ENCODE measurements around the gene GNB4. TPM values are rescaled to one million over a fixed set of nuclear protein-coding genes. Genes with fewer than 3 reads are reported as not detected.

The GNB4 gene
- total and polyA plus RNA-seq, 2 donors from 2014 or later, result 3.9 to 31.0 TPM

DNA sequence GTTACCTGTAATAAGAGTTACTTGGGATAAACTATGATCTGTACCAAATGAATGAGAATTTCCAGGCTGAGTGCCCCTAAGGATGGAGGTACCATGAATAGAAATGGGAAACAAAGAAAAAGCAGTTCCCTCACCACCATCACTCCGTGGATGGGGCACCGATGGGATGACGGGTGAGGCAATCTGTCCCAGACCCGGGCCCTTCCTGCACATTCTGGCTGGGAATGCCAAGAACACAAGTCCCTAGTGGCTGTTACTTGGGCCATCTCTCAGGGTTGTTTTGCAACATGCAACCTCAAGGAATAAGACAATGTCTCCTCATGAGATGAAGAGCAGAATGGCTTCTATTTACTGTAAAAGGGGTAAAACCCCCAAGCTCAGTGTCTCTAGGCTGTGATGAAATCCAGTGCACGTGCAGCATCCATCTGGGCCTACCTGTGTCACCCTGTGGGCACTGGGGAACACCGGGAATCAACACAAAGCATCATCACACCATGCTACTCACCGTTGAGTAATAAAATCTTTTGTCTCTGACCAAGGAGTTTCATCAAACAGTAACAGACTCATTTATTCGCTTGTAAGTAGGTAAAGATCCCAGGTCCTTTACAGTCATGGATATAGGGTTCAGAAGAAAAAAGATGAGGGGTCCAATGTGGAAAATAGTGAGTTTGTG lies 22.3 kb downstream of the GNB4 start:
- intact Hi-C loops (cut with DNase I), result loop anchor here (10.0 kb wide), 1 partner anchor 126 kb away; no protein-coding TSS in a partner anchor
- no peaks in the 10 kb centered on the region for H3K9me3 ChIP-seq (ENCODE audit: control insufficient read depth in 2 of 3, insufficient read depth in 1 of 3, low read length in 3 of 3)
- no peak overlapping the region for H3K27ac ChIP-seq (ENCODE audit: low read depth in 2 of 2, low read length in 2 of 2)
- no peaks in the 10 kb centered on the region for H3K36me3 ChIP-seq (ENCODE audit: control insufficient read depth in 2 of 3, insufficient read depth in 3 of 3, low read length in 3 of 3)
- no peaks in the 10 kb centered on the region for H3K27me3 ChIP-seq (ENCODE audit: control insufficient read depth, insufficient read depth, low read length)
- H3K4me1 ChIP-seq (ENCODE audit: control insufficient read depth in 2 of 3, insufficient read depth in 2 of 3, low read depth in 1 of 3, low read length in 3 of 3), result no peaks in the 10 kb centered on the region
- DNase-seq, result no peak
- TF ChIP-seq, protein P1, sequence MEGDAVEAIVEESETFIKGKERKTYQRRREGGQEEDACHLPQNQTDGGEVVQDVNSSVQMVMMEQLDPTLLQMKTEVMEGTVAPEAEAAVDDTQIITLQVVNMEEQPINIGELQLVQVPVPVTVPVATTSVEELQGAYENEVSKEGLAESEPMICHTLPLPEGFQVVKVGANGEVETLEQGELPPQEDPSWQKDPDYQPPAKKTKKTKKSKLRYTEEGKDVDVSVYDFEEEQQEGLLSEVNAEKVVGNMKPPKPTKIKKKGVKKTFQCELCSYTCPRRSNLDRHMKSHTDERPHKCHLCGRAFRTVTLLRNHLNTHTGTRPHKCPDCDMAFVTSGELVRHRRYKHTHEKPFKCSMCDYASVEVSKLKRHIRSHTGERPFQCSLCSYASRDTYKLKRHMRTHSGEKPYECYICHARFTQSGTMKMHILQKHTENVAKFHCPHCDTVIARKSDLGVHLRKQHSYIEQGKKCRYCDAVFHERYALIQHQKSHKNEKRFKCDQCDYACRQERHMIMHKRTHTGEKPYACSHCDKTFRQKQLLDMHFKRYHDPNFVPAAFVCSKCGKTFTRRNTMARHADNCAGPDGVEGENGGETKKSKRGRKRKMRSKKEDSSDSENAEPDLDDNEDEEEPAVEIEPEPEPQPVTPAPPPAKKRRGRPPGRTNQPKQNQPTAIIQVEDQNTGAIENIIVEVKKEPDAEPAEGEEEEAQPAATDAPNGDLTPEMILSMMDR (IDR thresholded peaks at IDR 0.05; ENCODE audit: borderline replicate concordance, extremely low read depth, insufficient read depth), result no peak
- H3K9ac ChIP-seq (ENCODE audit: low read length in 3 of 3), result no peak overlapping the region
- FAIRE-seq, result no peak
- H3K4me3 ChIP-seq (ENCODE audit: low read length in 3 of 3), result no peak overlapping the region

DNA sequence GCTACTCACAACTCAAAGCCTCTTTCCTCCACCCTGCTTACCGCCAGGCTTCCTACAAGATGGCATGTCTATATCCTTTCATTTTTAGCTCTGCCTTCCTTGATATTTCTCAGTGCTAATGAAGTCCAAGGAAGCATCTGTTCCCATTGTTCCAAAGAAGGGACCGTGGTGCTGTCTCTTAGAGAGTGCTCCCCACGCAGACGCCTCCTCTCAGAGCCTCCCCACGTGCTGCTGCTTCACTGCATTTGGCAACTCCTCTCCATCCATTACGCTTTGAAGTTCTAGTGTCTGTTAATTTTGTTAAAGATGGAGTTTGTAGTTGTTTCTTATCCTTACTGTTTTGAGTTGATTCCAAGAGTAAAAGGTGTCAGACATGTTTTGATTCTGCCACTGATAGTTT lies 26.2 kb downstream of the GNB4 start:
- no peak overlapping the region for H3K9ac ChIP-seq (ENCODE audit: low read length in 3 of 3)
- no peak for FAIRE-seq
- H3K9me3 ChIP-seq (ENCODE audit: control insufficient read depth in 2 of 3, insufficient read depth in 1 of 3, low read length in 3 of 3), result no peaks in the 10 kb centered on the region
- DNase-seq, result no peak
- H3K27ac ChIP-seq (ENCODE audit: low read depth in 2 of 2, low read length in 2 of 2), result no peak overlapping the region
- no peak overlapping the region for H3K4me3 ChIP-seq (ENCODE audit: low read length in 3 of 3)
- TF ChIP-seq, protein P1 (IDR thresholded peaks at IDR 0.05; ENCODE audit: borderline replicate concordance, extremely low read depth, insufficient read depth), result no peak
- no peaks in the 10 kb centered on the region for H3K27me3 ChIP-seq (ENCODE audit: control insufficient read depth, insufficient read depth, low read length)
- H3K36me3 ChIP-seq (ENCODE audit: control insufficient read depth in 2 of 3, insufficient read depth in 3 of 3, low read length in 3 of 3), result peaks cover 0 to 2% (median 0%) of the 10 kb centered on the region in 3 donors
- intact Hi-C loops (cut with DNase I), result loop anchor here (10.0 kb wide), 1 partner anchor 130 kb away; no protein-coding TSS in a partner anchor
- H3K4me1 ChIP-seq (ENCODE audit: control insufficient read depth in 2 of 3, insufficient read depth in 2 of 3, low read depth in 1 of 3, low read length in 3 of 3), result no peaks in the 10 kb centered on the region

DNA sequence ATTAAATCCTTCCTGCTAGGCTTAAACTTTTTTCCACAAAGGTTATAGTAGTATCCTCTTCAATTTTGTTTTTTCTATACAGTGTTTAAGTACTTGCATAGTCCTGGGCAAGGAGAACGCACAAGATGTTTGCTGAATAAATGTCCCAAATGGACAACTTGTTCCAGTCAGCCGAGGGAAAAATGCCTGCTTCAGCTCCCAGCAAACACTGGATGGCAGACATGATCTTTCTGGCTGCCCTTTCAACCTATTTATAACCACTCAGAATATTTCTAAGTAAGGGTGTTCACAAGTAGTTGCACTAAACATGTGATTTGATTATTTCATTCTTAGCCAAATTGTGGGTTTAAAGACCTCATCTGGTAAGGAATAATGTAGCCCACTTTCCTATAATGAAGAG lies 29.8 kb downstream of the GNB4 start:
- H3K9me3 ChIP-seq (ENCODE audit: control insufficient read depth in 2 of 3, insufficient read depth in 1 of 3, low read length in 3 of 3), result no peaks in the 10 kb centered on the region
- no peak for FAIRE-seq
- no peaks in the 10 kb centered on the region for H3K27me3 ChIP-seq (ENCODE audit: control insufficient read depth, insufficient read depth, low read length)
- peak in 2 of 5 donors; percentile 15 to 33 for DNase-seq
- no peak overlapping the region for H3K27ac ChIP-seq (ENCODE audit: low read depth in 2 of 2, low read length in 2 of 2)
- H3K4me1 ChIP-seq (ENCODE audit: control insufficient read depth in 2 of 3, insufficient read depth in 2 of 3, low read depth in 1 of 3, low read length in 3 of 3), result no peaks in the 10 kb centered on the region
- TF ChIP-seq, protein P1 (IDR thresholded peaks at IDR 0.05; ENCODE audit: borderline replicate concordance, extremely low read depth, insufficient read depth), result peak; percentile 41
- intact Hi-C loops (cut with DNase I), result loop anchor here (10.0 kb wide), 1 partner anchor 133 kb away; no protein-coding TSS in a partner anchor
- H3K36me3 ChIP-seq (ENCODE audit: control insufficient read depth in 2 of 3, insufficient read depth in 3 of 3, low read length in 3 of 3), result peaks cover 2 to 5% (median 2%) of the 10 kb centered on the region in 3 donors
- H3K9ac ChIP-seq (ENCODE audit: low read length in 3 of 3), result no peak overlapping the region
- H3K4me3 ChIP-seq (ENCODE audit: low read length in 3 of 3), result no peak overlapping the region
